ENCODE results near the gene STT3B. TPM values are rescaled to one million over a fixed set of nuclear protein-coding genes. Genes with fewer than 3 reads are reported as not detected.

STT3B gene
- total RNA-seq, 1 donor from 2014 or later: 82.1 TPM

DNA sequence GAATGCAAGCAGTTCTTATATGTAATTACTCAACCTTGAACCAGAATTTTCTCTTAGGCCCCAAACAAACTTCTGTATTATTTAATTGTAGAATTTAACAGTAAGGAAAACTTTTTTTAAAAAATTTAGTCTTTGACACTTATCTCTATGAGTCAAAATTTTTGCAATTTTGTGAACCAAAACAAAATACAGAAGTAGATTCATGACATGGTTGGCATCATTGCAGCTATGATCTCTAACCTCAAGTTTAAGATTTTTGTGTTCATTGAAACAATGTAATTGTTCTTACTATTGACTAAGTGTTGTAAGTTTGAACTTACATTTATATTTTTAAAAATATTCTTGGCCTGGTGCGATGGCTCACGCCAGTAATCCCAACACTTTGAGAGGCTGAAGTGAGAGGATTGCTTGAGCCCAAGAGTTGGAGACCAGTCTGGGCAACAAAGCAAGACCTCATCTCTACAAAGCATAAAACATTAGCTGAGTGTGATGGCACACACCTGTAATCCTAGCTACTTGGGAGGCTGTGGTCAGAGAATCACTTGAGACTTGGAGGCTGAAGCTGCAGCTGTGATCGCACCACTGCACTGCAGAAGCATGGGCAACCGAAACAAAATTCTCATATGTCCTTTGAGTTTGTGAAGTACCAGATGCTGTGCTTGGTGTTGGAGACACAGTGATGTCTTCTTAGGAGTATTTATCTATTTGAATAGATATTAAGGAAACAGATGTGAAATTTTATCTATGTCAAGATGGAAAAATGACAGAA lies 39.7 kb downstream of the STT3B start:
- Histone ChIP-seq H3K9me3 (replicated peaks) (no peaks in the 10 kb centered on the region), H3K27ac (replicated peaks) (no peak overlapping the region), H3K4me3 (no peak overlapping the region), H3K4me1 (peaks cover 89% of the 10 kb centered on the region), H3K36me3 (no peaks in the 10 kb centered on the region), H3K27me3 (ENCODE audit: low read depth) (no peaks in the 10 kb centered on the region)
- no peak for DNase-seq
- TF ChIP-seq, protein P1, sequence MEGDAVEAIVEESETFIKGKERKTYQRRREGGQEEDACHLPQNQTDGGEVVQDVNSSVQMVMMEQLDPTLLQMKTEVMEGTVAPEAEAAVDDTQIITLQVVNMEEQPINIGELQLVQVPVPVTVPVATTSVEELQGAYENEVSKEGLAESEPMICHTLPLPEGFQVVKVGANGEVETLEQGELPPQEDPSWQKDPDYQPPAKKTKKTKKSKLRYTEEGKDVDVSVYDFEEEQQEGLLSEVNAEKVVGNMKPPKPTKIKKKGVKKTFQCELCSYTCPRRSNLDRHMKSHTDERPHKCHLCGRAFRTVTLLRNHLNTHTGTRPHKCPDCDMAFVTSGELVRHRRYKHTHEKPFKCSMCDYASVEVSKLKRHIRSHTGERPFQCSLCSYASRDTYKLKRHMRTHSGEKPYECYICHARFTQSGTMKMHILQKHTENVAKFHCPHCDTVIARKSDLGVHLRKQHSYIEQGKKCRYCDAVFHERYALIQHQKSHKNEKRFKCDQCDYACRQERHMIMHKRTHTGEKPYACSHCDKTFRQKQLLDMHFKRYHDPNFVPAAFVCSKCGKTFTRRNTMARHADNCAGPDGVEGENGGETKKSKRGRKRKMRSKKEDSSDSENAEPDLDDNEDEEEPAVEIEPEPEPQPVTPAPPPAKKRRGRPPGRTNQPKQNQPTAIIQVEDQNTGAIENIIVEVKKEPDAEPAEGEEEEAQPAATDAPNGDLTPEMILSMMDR (IDR thresholded peaks at IDR 0.05; ENCODE audit: borderline replicate concordance): no peak
- intact Hi-C loops (cut with micrococcal nuclease): no loop called here

DNA sequence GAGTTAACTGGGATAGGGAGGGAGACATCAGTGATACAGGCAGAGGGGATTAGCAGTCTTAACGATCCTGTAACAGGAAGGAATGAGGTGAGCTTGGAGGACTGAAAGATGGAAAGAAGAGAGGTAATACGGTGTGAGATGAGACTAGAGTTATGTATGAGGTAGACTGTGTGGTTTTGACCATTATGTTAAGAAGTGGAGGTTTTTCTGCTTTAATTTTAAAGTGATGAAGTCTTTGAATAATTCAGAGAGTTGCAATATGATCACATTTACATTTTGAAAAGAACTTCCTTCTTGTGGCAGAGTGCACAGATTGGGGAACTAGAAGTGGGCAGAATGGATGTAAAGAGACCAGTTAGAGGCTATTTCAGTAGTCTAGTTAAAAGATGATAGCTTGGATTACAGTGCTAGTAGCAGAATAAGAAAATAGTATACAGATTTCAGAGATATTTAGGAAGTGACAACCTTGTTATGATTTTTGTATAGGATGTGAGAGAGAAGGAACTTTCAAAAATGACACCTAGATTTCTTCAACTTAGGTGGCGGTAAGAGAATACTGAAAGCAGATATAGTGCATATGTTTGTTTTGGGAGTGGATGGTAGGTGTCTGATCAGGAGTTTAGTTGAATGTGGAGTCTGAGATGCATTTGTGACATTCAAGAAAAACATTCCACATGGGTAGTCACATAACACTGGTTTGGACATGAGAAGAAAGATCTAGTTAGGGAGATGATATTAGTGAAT lies 40.5 kb downstream of the STT3B start:
- Histone ChIP-seq H3K4me1 (peaks cover 89% of the 10 kb centered on the region), H3K4me3 (no peak overlapping the region), H3K36me3 (no peaks in the 10 kb centered on the region), H3K27ac (replicated peaks) (no peak overlapping the region), H3K27me3 (ENCODE audit: low read depth) (no peaks in the 10 kb centered on the region), H3K9me3 (replicated peaks) (no peaks in the 10 kb centered on the region)
- DNase-seq: no peak
- TF ChIP-seq, protein P1 (IDR thresholded peaks at IDR 0.05; ENCODE audit: borderline replicate concordance): no peak
- intact Hi-C loops (cut with micrococcal nuclease): no loop called here

DNA sequence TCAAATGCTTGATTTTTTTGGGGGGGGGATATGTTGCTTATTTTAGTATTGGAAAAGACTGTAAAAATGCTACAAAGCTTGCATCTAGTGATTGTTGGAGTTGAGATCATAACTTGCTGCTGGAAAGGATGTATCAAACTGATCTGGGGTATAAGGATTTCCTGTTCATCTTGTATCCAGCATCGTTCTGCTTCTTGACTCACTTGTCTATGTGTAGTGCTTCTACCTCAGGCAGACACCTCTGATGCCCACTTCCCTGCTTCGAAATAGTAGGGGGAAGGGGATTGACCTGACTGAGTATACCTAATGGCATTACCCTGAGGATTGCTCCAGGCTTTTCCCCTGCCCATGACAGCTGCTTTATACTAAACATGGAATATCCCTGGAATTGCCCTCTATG lies 42.7 kb downstream of the STT3B start:
- Histone ChIP-seq H3K9me3 (replicated peaks) (no peaks in the 10 kb centered on the region), H3K36me3 (no peaks in the 10 kb centered on the region), H3K27me3 (ENCODE audit: low read depth) (no peaks in the 10 kb centered on the region), H3K4me3 (no peak overlapping the region), H3K27ac (replicated peaks) (no peak overlapping the region), H3K4me1 (peaks cover 80% of the 10 kb centered on the region)
- TF ChIP-seq, protein P1 (IDR thresholded peaks at IDR 0.05; ENCODE audit: borderline replicate concordance): no peak
- no peak for DNase-seq
- intact Hi-C loops (cut with micrococcal nuclease): no loop called here

DNA sequence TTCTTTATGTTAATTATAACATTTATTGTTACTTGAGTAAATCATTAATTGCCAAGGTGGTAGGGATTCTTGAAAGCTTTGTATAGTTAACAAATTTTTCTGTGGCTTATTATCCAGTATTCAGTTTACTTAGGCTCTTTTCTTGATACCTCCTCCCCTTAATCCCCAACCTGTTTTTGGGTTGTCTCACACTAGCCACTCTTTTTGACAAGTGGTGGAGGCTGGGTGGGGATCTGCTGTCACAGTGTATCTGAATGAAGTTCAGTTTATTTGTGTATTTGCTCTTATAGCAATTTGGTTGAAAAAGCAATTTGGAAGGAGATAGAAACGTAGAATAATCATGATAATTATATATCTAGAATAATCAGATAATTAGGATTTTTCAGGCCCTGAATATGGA lies 43.8 kb downstream of the STT3B start:
- H3K36me3 ChIP-seq: no peaks in the 10 kb centered on the region
- H3K27ac ChIP-seq (replicated peaks): no peak overlapping the region
- peaks cover 85% of the 10 kb centered on the region for H3K4me1 ChIP-seq
- H3K27me3 ChIP-seq (ENCODE audit: low read depth): no peaks in the 10 kb centered on the region
- DNase-seq: no peak
- H3K4me3 ChIP-seq: no peak overlapping the region
- intact Hi-C loops (cut with micrococcal nuclease): no loop called here
- TF ChIP-seq, protein P1 (IDR thresholded peaks at IDR 0.05; ENCODE audit: borderline replicate concordance): no peak
- H3K9me3 ChIP-seq (replicated peaks): no peaks in the 10 kb centered on the region

DNA sequence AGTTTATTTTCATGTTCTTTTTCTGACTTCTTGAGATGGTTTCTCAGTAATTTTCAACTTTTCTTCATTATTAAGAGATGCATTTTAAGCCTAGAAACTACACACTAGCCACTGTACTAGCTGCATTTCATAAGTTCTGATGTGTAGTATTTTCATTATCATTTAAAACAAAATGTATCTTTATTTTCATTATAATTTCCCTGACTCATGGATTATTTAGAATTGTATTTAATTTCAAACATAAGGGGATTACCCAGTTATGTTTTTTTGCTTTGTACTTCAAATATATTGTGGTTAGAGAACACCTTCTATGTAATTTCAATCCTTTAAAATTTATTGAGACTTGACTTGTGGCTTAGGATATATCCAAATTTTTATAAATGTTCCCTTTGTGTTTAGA lies 44.5 kb downstream of the STT3B start:
- no peak overlapping the region for H3K4me3 ChIP-seq
- no peak for DNase-seq
- intact Hi-C loops (cut with micrococcal nuclease): no loop called here
- peaks cover 90% of the 10 kb centered on the region for H3K4me1 ChIP-seq
- TF ChIP-seq, protein P1 (IDR thresholded peaks at IDR 0.05; ENCODE audit: borderline replicate concordance): no peak
- no peaks in the 10 kb centered on the region for H3K36me3 ChIP-seq
- no peaks in the 10 kb centered on the region for H3K27me3 ChIP-seq (ENCODE audit: low read depth)
- H3K27ac ChIP-seq (replicated peaks): no peak overlapping the region
- no peaks in the 10 kb centered on the region for H3K9me3 ChIP-seq (replicated peaks)
